Testis (tissue), 3 donors: Measurements from ENCODE around the gene SFT2D2. TPM values are rescaled to one million over a fixed set of nuclear protein-coding genes. Genes with fewer than 3 reads are reported as not detected.
A peak's percentile ranks its signal among the peaks of the same experiment; 100 is the strongest.

Experiments
- DNase-seq: peaks from one replicate; pipeline ENCODE4 v3.0.0-alpha.2; 2019
- H3K27ac ChIP-seq, 2 donors: fragments of 200-600 bp; sonication (generic); one replicate each; pipeline ENCODE4 v1.5.1; 2019
- H3K27me3 ChIP-seq: fragments of 200-600 bp; sonication (generic); one replicate; pipeline ENCODE4 v1.5.1; 2019
- H3K36me3 ChIP-seq: fragments of 200-600 bp; sonication (generic); one replicate; pipeline ENCODE4 v1.5.1; 2017; ENCODE audit warnings: low read depth; ENCODE audit errors: missing control alignments
- H3K4me1 ChIP-seq: fragments of 200-600 bp; sonication (generic); one replicate; pipeline ENCODE4 v1.5.1; 2019
- H3K4me3 ChIP-seq, 2 donors: fragments of 200-600 bp; sonication (generic); one replicate each; pipeline ENCODE4 v1.5.1; 2017 to 2019
- H3K9me3 ChIP-seq: fragments of 200-600 bp; sonication (generic); one replicate; pipeline ENCODE4 v1.5.1; 2017
- POLR2A ChIP-seq: fragments of 450-650 bp; IDR thresholded peaks from one replicate; pipeline ENCODE4 v1.6.1; 2017; ENCODE audit warnings: antibody characterized with exemption, mild to moderate bottlenecking, moderate library complexity
- WGBS, 2 donors: methylation state at CpG; one replicate each; pipeline ENCODE4 v1.1.5; 2018; 5-methylcytosine and 5-hydroxymethylcytosine counted together
- intact Hi-C: fragments of 100-400 bp; cut with DNase I; formaldehyde crosslinking; loops from one replicate; pipeline ENCODE4 v1.15.1; 2023; ENCODE audit warnings: low total_unique reads
- polyA plus RNA-seq: library from polyadenylated mRNA; stranded (reverse); fragments of 350-450 nt; fragmentation: Illumina TruSeq; extraction: RNeasy Lipid Tissue Mini Kit (QIAGEN cat#74804); gene quantifications from one replicate; pipeline ENCODE4 v1.2.3, GENCODE V29; 2014; ENCODE audit warnings: low read depth, low replicate concordance; ENCODE audit not compliant: insufficient read depth
- total RNA-seq, 2 donors: library from RNA; depleted of rRNA; stranded (reverse); fragments of >200 nt; gene quantifications; one replicate each; pipeline ENCODE4 v1.2.3, GENCODE V29; 2016
- TF ChIP-seq, protein P1 (sequence below), 3 experiments: fragments of 450-650 bp in 2 of 3; fragments of 200-600 bp in 1 of 3; sonication (generic) in 1 of 3; IDR thresholded peaks; one replicate each; pipeline ENCODE4 v1.5.1; 2016 to 2019; ENCODE audit warnings: antibody characterized with exemption in 3 of 3, mild to moderate bottlenecking in 2 of 3, moderate library complexity in 1 of 3

The SFT2D2 gene
- total and polyA plus RNA-seq, 3 donors from 2014 or later: 34.5 to 62.2 (median 59.4) TPM

DNA sequence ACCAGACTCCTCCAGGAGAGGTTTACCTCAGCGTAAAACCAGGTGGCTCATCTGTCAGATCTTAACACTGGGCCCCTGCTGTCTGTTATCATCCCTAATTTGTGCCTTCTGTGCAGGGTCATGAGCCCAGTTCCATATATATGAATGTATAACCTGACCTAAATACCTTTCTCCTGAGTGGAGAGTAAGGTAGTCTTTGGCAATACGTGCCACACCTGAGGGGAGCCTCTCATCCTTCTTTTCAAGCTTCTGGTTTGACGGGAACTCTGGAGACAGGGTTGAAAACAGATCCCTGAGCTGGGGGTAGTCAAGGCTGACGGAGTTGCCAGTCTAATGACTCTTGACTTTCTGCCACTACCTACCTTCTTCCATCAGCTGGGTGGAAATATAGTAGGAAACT lies 4.1 kb downstream of the SFT2D2 start:
- WGBS, 2 donors: 99 to 100% methylated on average over 4 of the region's 4 CpGs
- Histone ChIP-seq H3K4me3 (no peak overlapping the region), H3K27me3 (no peaks in the 10 kb centered on the region), H3K27ac (no peak overlapping the region), H3K36me3 (no peaks in the 10 kb centered on the region), H3K4me1 (peaks cover 20% of the 10 kb centered on the region), H3K9me3 (no peaks in the 10 kb centered on the region)
- intact Hi-C loops: no loop called here
- no peak for TF ChIP-seq POLR2A
- TF ChIP-seq, protein P1, sequence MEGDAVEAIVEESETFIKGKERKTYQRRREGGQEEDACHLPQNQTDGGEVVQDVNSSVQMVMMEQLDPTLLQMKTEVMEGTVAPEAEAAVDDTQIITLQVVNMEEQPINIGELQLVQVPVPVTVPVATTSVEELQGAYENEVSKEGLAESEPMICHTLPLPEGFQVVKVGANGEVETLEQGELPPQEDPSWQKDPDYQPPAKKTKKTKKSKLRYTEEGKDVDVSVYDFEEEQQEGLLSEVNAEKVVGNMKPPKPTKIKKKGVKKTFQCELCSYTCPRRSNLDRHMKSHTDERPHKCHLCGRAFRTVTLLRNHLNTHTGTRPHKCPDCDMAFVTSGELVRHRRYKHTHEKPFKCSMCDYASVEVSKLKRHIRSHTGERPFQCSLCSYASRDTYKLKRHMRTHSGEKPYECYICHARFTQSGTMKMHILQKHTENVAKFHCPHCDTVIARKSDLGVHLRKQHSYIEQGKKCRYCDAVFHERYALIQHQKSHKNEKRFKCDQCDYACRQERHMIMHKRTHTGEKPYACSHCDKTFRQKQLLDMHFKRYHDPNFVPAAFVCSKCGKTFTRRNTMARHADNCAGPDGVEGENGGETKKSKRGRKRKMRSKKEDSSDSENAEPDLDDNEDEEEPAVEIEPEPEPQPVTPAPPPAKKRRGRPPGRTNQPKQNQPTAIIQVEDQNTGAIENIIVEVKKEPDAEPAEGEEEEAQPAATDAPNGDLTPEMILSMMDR (IDR thresholded peaks at IDR 0.05): no peak
- DNase-seq: no peak

DNA sequence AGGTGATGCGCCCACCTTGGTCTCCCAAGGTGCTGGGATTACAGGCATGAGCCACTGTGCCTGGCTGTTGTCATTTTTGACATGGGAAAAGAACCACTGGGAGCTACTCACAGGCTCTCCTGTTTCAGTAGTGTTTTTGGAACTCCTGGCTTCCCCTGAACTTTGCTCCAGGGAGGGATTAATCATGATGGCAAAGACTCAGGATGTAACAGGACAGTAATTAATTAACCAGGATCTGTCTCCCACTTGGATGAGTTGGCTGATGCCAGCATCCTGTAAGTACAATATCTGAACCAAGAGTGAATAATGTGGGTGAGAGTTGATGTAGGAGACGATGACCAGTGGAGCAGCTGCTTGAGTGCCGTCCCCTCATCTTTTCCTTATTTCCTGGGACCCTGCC lies 4.9 kb downstream of the SFT2D2 start:
- no peak overlapping the region for H3K4me3 ChIP-seq
- WGBS, 2 donors: 95 to 100% methylated on average over 2 to 3 of the region's 3 CpGs
- TF ChIP-seq, protein P1 (IDR thresholded peaks at IDR 0.05): no peak
- TF ChIP-seq POLR2A: no peak
- intact Hi-C loops: no loop called here
- H3K27ac ChIP-seq: no peak overlapping the region
- peaks cover 25% of the 10 kb centered on the region for H3K4me1 ChIP-seq
- no peaks in the 10 kb centered on the region for H3K9me3 ChIP-seq
- H3K36me3 ChIP-seq: no peaks in the 10 kb centered on the region
- H3K27me3 ChIP-seq: no peaks in the 10 kb centered on the region
- no peak for DNase-seq

DNA sequence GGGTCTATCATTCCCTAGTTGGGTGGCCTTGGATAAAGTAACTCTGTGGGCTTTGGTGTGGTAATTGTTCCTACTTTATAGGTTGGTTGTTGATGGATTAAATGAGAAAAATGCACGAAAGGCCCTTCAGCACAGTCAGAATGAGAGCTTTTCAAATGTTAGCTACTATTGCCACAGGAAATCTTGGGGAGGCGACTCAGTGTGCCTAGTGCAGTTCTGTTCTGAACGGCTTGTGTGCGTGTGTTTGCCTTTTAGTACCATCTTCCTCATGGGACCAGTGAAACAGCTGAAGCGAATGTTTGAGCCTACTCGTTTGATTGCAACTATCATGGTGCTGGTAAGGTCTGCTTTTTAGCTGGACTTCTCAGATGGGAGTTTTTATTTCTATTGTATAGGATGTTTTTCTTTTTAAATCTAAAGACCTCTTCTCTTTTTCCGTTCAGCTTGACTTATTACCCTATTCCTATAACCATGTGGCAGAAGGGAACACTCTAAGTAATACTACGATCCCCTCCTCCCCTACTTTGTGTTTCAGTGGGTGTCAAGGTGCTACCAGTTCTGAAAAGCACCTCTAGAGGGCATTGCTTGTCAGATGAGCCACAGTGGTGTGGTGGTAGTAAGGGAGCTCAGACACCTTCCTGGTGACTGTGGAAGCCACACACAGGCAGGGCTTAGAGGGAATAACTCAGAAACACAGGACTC lies 9.2 kb downstream of the SFT2D2 start:
- no peaks in the 10 kb centered on the region for H3K27me3 ChIP-seq
- DNase-seq: no peak
- no peaks in the 10 kb centered on the region for H3K36me3 ChIP-seq
- intact Hi-C loops: no loop called here
- H3K4me1 ChIP-seq: peaks cover 16% of the 10 kb centered on the region
- no peak overlapping the region for H3K4me3 ChIP-seq
- peak overlapping the region in 1 of 2 donors; percentile 52 for H3K27ac ChIP-seq
- 89 to 93% methylated on average over 8 of the region's 8 CpGs for WGBS, 2 donors
- no peak for TF ChIP-seq POLR2A
- TF ChIP-seq, protein P1 (IDR thresholded peaks at IDR 0.05): no peak
- H3K9me3 ChIP-seq: no peaks in the 10 kb centered on the region

DNA sequence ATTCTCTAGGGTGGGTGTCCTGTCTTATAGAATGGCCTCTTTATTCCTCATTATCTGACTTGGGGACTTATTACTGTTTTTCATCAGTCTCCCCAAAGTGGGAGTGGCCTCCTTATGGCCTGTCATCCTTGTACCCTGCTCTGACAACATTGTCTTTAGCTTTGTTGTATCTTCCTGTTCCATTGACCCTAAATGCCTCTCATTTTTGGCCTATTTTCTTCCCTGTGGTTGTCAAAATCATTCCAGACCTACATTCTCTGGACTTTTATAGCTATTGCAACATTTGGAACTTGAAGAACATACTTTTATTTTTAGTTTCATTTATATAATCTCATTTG lies 9.7 kb downstream of the SFT2D2 start:
- peak overlapping the region; percentile 1 to 52 for H3K27ac ChIP-seq
- no peak for TF ChIP-seq POLR2A
- TF ChIP-seq, protein P1 (IDR thresholded peaks at IDR 0.05): no peak
- intact Hi-C loops: no loop called here

DNA sequence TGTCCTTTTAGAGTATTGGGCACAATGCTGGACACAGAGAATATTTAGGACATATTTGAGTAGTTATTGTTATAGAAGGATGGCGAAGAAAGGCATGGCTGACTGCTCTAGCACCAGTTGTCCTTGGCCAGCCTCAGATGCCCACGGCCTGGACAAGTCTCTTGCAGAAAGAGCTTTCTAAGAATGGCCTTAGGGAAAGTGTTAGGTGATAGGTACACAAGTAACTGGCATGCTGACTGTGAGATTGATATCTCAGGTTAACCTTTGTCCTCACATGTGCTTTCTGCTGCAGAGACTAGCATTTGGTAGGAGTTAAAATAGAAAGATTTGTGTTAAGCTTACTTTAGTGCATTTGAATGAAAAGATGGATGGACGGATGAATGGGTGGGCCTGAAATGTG lies 10.1 kb downstream of the SFT2D2 start:
- H3K36me3 ChIP-seq: no peaks in the 10 kb centered on the region
- no peaks in the 10 kb centered on the region for H3K9me3 ChIP-seq
- no peaks in the 10 kb centered on the region for H3K27me3 ChIP-seq
- H3K4me3 ChIP-seq: no peak overlapping the region
- peaks cover 16% of the 10 kb centered on the region for H3K4me1 ChIP-seq
- no peak for DNase-seq
- peak overlapping the region; percentile 1 to 52 for H3K27ac ChIP-seq
- TF ChIP-seq POLR2A: no peak
- TF ChIP-seq, protein P1 (IDR thresholded peaks at IDR 0.05): no peak
- WGBS, 2 donors: 79 to 80% methylated on average over 3 of the region's 3 CpGs
- intact Hi-C loops: no loop called here

More for the DNA sequence above, 9.7 kb downstream of the SFT2D2 start:
- peaks cover 16% of the 10 kb centered on the region for H3K4me1 ChIP-seq
- no peaks in the 10 kb centered on the region for H3K36me3 ChIP-seq
- no peak overlapping the region for H3K4me3 ChIP-seq
- no peaks in the 10 kb centered on the region for H3K27me3 ChIP-seq
- no peak for DNase-seq
- H3K9me3 ChIP-seq: no peaks in the 10 kb centered on the region
